Esophagus muscularis mucosa (tissue), 4 donors: ENCODE data around the gene ENO1. TPM values are rescaled to one million over a fixed set of nuclear protein-coding genes. Genes with fewer than 3 reads are reported as not detected.

Source experiments
- DNase-seq: peaks from one replicate; pipeline ENCODE4 v3.0.0-alpha.2; 2017; ENCODE audit errors: extremely low spot score
- H3K27ac ChIP-seq, 4 donors: fragments of 200-600 bp; sonication (generic); replicated peaks in 1 of 4; 1 replicate in 3 of 4; 2 replicates in 1 of 4; pipeline ENCODE4 v1.5.1; 2016 to 2019; ENCODE audit warnings: mild to moderate bottlenecking in 1 of 4
- H3K27me3 ChIP-seq, 4 donors: fragments of 200-600 bp; sonication (generic); one replicate each; pipeline versions ENCODE4 v1.5.1 to v1.6.0; 2016 to 2019
- H3K36me3 ChIP-seq, 4 donors: fragments of 200-600 bp; sonication (generic); one replicate each; pipeline ENCODE4 v1.5.1; 2016 to 2019
- H3K4me1 ChIP-seq, 4 donors: fragments of 200-600 bp; sonication (generic); one replicate each; pipeline ENCODE4 v1.5.1; 2016 to 2019
- H3K4me3 ChIP-seq, 4 donors: fragments of 200-600 bp; sonication (generic); 1 replicate in 2 of 4; 2 replicates in 2 of 4; pipeline ENCODE4 v1.5.1; 2016 to 2019; ENCODE audit warnings: mild to moderate bottlenecking in 4 of 4, moderate library complexity in 1 of 4
- H3K9me3 ChIP-seq, 4 donors: fragments of 200-600 bp; sonication (generic); 1 replicate in 3 of 4; 2 replicates in 1 of 4; pipeline ENCODE4 v1.5.1; 2016 to 2019
- CTCF ChIP-seq, 3 experiments: fragments of 200-600 bp in 2 of 3; fragments of 450-650 bp in 1 of 3; sonication (generic) in 2 of 3; IDR thresholded peaks; one replicate each; pipeline ENCODE4 v1.5.1; 2017 to 2019; ENCODE audit warnings: antibody characterized with exemption in 3 of 3, mild to moderate bottlenecking in 2 of 3, moderate library complexity in 1 of 3
- EP300 ChIP-seq: sonication (generic); formaldehyde crosslinking; IDR thresholded peaks from one replicate; pipeline ENCODE4 v1.6.1; 2017; ENCODE audit warnings: antibody characterized with exemption
- POLR2A ChIP-seq: fragments of 450-650 bp; IDR thresholded peaks from one replicate; pipeline ENCODE4 v1.6.1; 2017; ENCODE audit warnings: antibody characterized with exemption, moderate library complexity, mild to moderate bottlenecking, low read depth
- POLR2AphosphoS5 ChIP-seq, 2 donors: sonication (generic); formaldehyde crosslinking; IDR thresholded peaks; one replicate each; pipeline ENCODE4 v1.6.1; 2017; ENCODE audit warnings: antibody characterized with exemption in 2 of 2
- WGBS: methylation state at CpG from one replicate; pipeline ENCODE4 v1.1.5; 2018; 5-methylcytosine and 5-hydroxymethylcytosine counted together
- intact Hi-C: fragments of 100-400 bp; cut with DNase I; formaldehyde crosslinking; loops from one replicate; pipeline ENCODE4 v1.15.1; 2023
- total RNA-seq, 4 donors: library from RNA; depleted of rRNA; stranded (reverse); fragments of >200 nt; gene quantifications; one replicate each; pipeline versions ENCODE4 v1.1.0 to v1.2.1, GENCODE V29; 2016

ENO1 gene
- total RNA-seq, 4 donors from 2014 or later: 595 to 895 (median 621) TPM

- no peaks in the 10 kb centered on the region for H3K27me3 ChIP-seq
- no peak overlapping the region for H3K4me3 ChIP-seq
- H3K4me1 ChIP-seq: peaks cover 54 to 89% (median 81%) of the 10 kb centered on the region in 4 donors
- peak overlapping the region; percentile 75 to 99 (median 94) for H3K27ac ChIP-seq
- H3K36me3 ChIP-seq: peaks cover 23 to 61% (median 47%) of the 10 kb centered on the region in 4 donors
- intact Hi-C loops: no loop called here
- no peaks in the 10 kb centered on the region for H3K9me3 ChIP-seq
- no peak for DNase-seq
- WGBS: 84% methylated on average over 12 of the region's 15 CpGs
- TF ChIP-seq CTCF (IDR thresholded peaks at IDR 0.05) (no peak), POLR2AphosphoS5 (IDR thresholded peaks at IDR 0.05) (no peak), EP300 (no peak), POLR2A (no peak)
These were observed 4.0 kb downstream of the ENO1 start for GRCh38 chr1:8874230-8875201.

GRCh38 chr1:8873506-8874229 is 4.8 kb downstream of the ENO1 start:
- intact Hi-C loops: no loop called here
- Histone ChIP-seq H3K4me3 (no peak overlapping the region), H3K27ac (peak overlapping the region; percentile 75 to 99 (median 94)), H3K9me3 (no peaks in the 10 kb centered on the region), H3K36me3 (peaks cover 25 to 70% (median 56%) of the 10 kb centered on the region in 4 donors), H3K4me1 (peaks cover 51 to 89% (median 80%) of the 10 kb centered on the region in 4 donors), H3K27me3 (no peaks in the 10 kb centered on the region)
- 11% methylated on average over 5 of the region's 5 CpGs for WGBS
- TF ChIP-seq POLR2A (no peak), POLR2AphosphoS5 (IDR thresholded peaks at IDR 0.05) (peak; percentile 73 to 77)
- peak; percentile 93 for DNase-seq

GRCh38 chr1:8873001-8873400 is 5.5 kb downstream of the ENO1 start:
- peaks cover 29 to 76% (median 62%) of the 10 kb centered on the region in 4 donors for H3K36me3 ChIP-seq
- no peak for DNase-seq

DNA sequence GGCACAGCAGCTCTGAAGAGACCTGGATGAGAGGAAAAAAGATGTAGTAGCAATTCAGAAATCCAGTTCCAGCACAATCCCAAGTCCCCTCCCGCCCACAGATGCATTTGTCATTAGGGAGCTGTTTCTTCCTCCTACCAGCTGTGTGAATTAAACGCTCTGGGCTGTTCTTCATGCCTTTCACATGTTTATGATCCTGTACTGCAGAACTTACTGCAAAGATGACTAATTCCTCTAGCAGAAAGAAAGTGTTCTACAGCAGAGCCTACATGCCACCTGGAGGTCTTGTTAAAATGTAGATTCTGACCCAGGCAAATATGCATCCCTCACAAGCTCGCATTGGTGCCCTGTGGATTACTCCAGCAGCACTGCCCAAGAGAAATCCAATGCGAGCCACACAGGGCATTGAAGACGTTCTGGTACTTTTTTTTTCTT is 6.5 kb downstream of the ENO1 start:
- H3K36me3 ChIP-seq: peaks cover 39 to 87% (median 73%) of the 10 kb centered on the region in 4 donors
- no peak for DNase-seq
- intact Hi-C loops: no loop called here
- no peak for TF ChIP-seq POLR2A
- TF ChIP-seq POLR2AphosphoS5 (IDR thresholded peaks at IDR 0.05): no peak
- TF ChIP-seq CTCF (IDR thresholded peaks at IDR 0.05): no peak
- no peak for TF ChIP-seq EP300
- H3K27ac ChIP-seq: peak overlapping the region in 3 of 4 donors; percentile 11 to 92 (median 75)
- no peaks in the 10 kb centered on the region for H3K9me3 ChIP-seq
- WGBS: 78% methylated on average over 5 of the region's 5 CpGs
- H3K27me3 ChIP-seq: no peaks in the 10 kb centered on the region
- peaks cover 49 to 88% (median 78%) of the 10 kb centered on the region in 4 donors for H3K4me1 ChIP-seq
- H3K4me3 ChIP-seq: no peak overlapping the region

More at GRCh38 chr1:8873001-8873400, 5.5 kb downstream of the ENO1 start:
- Histone ChIP-seq H3K27me3 (no peaks in the 10 kb centered on the region), H3K27ac (peak overlapping the region; percentile 75 to 99 (median 94)), H3K9me3 (no peaks in the 10 kb centered on the region), H3K4me1 (peaks cover 51 to 93% (median 84%) of the 10 kb centered on the region in 4 donors), H3K4me3 (no peak overlapping the region)
- WGBS: 88% methylated on average over 5 of the region's 5 CpGs
- intact Hi-C loops: no loop called here
- TF ChIP-seq EP300: no peak
- TF ChIP-seq POLR2AphosphoS5 (IDR thresholded peaks at IDR 0.05): no peak
- TF ChIP-seq POLR2A: no peak
- TF ChIP-seq CTCF (IDR thresholded peaks at IDR 0.05): no peak

- 72% methylated on average over 7 of the region's 7 CpGs for WGBS
- H3K4me3 ChIP-seq: no peak overlapping the region
- H3K4me1 ChIP-seq: peaks cover 45 to 83% (median 74%) of the 10 kb centered on the region in 4 donors
- peak overlapping the region in 2 of 4 donors; percentile 15 to 92 for H3K27ac ChIP-seq
- intact Hi-C loops: no loop called here
- peaks cover 44 to 91% (median 77%) of the 10 kb centered on the region in 4 donors for H3K36me3 ChIP-seq
- H3K9me3 ChIP-seq: no peaks in the 10 kb centered on the region
- no peak for TF ChIP-seq POLR2A
- TF ChIP-seq CTCF (IDR thresholded peaks at IDR 0.05): peak in 1 of 3 experiments; percentile 23
- DNase-seq: no peak
- no peaks in the 10 kb centered on the region for H3K27me3 ChIP-seq
These were observed 6.9 kb downstream of the ENO1 start for GRCh38 chr1:8871539-8871935.
